ENCODE measurements around the gene GRPR.

Gene GRPR

DNA sequence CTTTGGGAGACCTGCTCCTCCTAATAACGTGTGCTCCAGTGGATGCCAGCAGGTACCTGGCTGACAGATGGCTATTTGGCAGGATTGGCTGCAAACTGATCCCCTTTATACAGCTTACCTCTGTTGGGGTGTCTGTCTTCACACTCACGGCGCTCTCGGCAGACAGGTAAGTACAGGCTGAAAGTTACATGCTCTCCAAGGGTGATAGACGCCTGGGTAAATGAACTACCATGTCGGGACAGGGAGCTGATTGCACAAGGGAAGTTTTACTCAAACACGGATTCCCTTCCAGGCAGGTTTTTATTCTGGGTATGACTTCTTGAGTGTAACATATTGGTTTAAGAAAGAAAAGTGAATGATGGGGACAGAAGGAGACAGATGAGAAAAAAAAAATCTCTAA is 836 bp downstream of the GRPR start:
- no CpG with 5 or more reads among the region's 7 CpGs for WGBS (ENCODE audit: extremely low coverage, insufficient coverage, low lambda C conversion rate)
- H3K4me2 ChIP-seq (ENCODE audit: low read length), result peak overlapping the region; percentile 42
- H3K27me3 ChIP-seq (ENCODE audit: insufficient read depth, low read length, poor library complexity), result no peaks in the 10 kb centered on the region
- no peak overlapping the region for H2AK5ac ChIP-seq (ENCODE audit: low read length)
- H3K23ac ChIP-seq (ENCODE audit: low read length), result no peak overlapping the region
- H2BK5ac ChIP-seq (ENCODE audit: low read length), result no peak overlapping the region
- no peak overlapping the region for H3K27ac ChIP-seq (ENCODE audit: low read depth, low read length)
- H3K18ac ChIP-seq (ENCODE audit: low read length), result no peak overlapping the region
- peak overlapping the region; percentile 67 for H3K9ac ChIP-seq (ENCODE audit: low read length)
- H2BK120ac ChIP-seq (ENCODE audit: low read depth, low read length), result no peak overlapping the region
- no peak overlapping the region for H4K5ac ChIP-seq (ENCODE audit: low read length)
- H2BK15ac ChIP-seq (replicated peaks; ENCODE audit: low read depth), result no peak overlapping the region
- H3K4ac ChIP-seq (ENCODE audit: low read depth, low read length), result no peak overlapping the region
- no peak overlapping the region for H4K8ac ChIP-seq (ENCODE audit: low read depth, low read length)
- no peaks in the 10 kb centered on the region for H3K36me3 ChIP-seq (ENCODE audit: control insufficient read depth, insufficient read depth, low read length)
- peaks cover 8% of the 10 kb centered on the region for H3K79me2 ChIP-seq (ENCODE audit: control insufficient read depth, insufficient read depth, low read length)
- no peak overlapping the region for H3K4me3 ChIP-seq (ENCODE audit: low read length)
- no peaks in the 10 kb centered on the region for H3K79me1 ChIP-seq (ENCODE audit: low read length)
- no peak for DNase-seq
- H3K56ac ChIP-seq (ENCODE audit: low read length), result peak overlapping the region; percentile 82
- no peaks in the 10 kb centered on the region for H3K4me1 ChIP-seq (ENCODE audit: control insufficient read depth, low read depth, low read length)

DNA sequence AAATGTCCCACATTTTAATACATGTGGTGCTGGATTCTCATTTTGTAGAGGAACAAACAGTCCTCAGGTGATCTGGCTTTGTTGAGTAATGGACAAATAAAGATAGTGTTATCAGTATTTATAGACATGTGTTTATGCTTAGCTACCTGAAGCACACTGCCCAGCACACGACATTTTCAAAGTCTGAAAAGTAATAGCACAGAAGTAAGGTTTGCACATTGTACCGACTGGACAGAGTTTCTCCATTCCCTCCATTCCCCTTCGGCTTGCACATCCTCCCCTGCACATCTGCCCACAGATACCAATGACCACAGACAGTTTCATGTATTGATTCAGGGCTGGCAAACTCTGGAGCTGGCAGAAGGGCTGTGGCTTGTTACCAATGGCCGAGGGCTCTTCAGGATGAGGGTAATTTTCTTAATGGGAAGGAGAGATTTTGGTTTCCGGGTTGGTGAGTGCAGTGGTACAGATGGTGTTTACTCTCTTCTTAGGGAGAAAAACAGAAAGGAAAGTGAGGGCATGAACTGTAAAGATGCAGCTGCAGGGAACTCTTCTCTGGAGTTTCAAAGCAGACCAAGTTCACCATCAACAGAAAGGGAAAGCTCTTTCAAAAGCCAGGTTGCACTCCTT is 2.3 kb downstream of the GRPR start:
- no peak for DNase-seq
- H4K5ac ChIP-seq (ENCODE audit: low read length), result no peak overlapping the region
- H3K56ac ChIP-seq (ENCODE audit: low read length), result peak overlapping the region; percentile 51
- H2AK5ac ChIP-seq (ENCODE audit: low read length), result no peak overlapping the region
- H3K36me3 ChIP-seq (ENCODE audit: control insufficient read depth, insufficient read depth, low read length), result no peaks in the 10 kb centered on the region
- no peak overlapping the region for H2BK5ac ChIP-seq (ENCODE audit: low read length)
- H3K9ac ChIP-seq (ENCODE audit: low read length), result peak overlapping the region; percentile 62
- H3K4ac ChIP-seq (ENCODE audit: low read depth, low read length), result no peak overlapping the region
- no peaks in the 10 kb centered on the region for H3K27me3 ChIP-seq (ENCODE audit: insufficient read depth, low read length, poor library complexity)
- H2BK120ac ChIP-seq (ENCODE audit: low read depth, low read length), result no peak overlapping the region
- H3K4me2 ChIP-seq (ENCODE audit: low read length), result no peak overlapping the region
- no peak overlapping the region for H3K4me3 ChIP-seq (ENCODE audit: low read length)
- WGBS (ENCODE audit: extremely low coverage, insufficient coverage, low lambda C conversion rate), result no CpG with 5 or more reads among the region's 5 CpGs
- H3K79me2 ChIP-seq (ENCODE audit: control insufficient read depth, insufficient read depth, low read length), result peaks cover 8% of the 10 kb centered on the region
- no peak overlapping the region for H3K18ac ChIP-seq (ENCODE audit: low read length)
- H3K4me1 ChIP-seq (ENCODE audit: control insufficient read depth, low read depth, low read length), result no peaks in the 10 kb centered on the region
- no peak overlapping the region for H4K8ac ChIP-seq (ENCODE audit: low read depth, low read length)
- H3K23ac ChIP-seq (ENCODE audit: low read length), result no peak overlapping the region
- no peak overlapping the region for H3K27ac ChIP-seq (ENCODE audit: low read depth, low read length)
- H2BK15ac ChIP-seq (replicated peaks; ENCODE audit: low read depth), result no peak overlapping the region
- no peaks in the 10 kb centered on the region for H3K79me1 ChIP-seq (ENCODE audit: low read length)

DNA sequence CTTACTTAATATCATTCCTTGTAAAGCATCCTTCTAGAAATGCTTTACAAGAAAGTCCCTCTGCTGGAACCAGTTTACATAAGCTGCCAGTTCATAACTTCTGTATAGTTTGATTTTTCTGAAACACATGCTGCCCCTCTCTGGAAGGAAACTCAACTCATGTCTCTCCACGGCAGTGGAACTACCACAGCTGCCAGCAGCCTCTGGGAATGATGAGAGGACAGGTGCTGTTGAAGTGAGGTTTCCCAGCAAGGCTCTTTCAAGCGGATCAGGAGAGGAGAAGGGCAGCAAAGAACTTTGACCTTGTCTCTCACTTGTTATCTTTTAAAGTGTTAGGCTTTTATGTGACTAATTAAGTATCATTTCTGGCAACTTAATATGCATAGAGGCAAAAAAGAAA is 7.3 kb downstream of the GRPR start:
- Histone ChIP-seq H2AK5ac (ENCODE audit: low read length) (no peak overlapping the region), H3K36me3 (ENCODE audit: control insufficient read depth, insufficient read depth, low read length) (no peaks in the 10 kb centered on the region), H3K27ac (ENCODE audit: low read depth, low read length) (no peak overlapping the region), H4K5ac (ENCODE audit: low read length) (no peak overlapping the region), H3K4me1 (ENCODE audit: control insufficient read depth, low read depth, low read length) (no peaks in the 10 kb centered on the region), H3K18ac (ENCODE audit: low read length) (no peak overlapping the region), H3K23ac (ENCODE audit: low read length) (no peak overlapping the region), H3K9ac (ENCODE audit: low read length) (no peak overlapping the region), H2BK120ac (ENCODE audit: low read depth, low read length) (no peak overlapping the region), H3K4ac (ENCODE audit: low read depth, low read length) (no peak overlapping the region), H3K79me1 (ENCODE audit: low read length) (no peaks in the 10 kb centered on the region), H3K56ac (ENCODE audit: low read length) (no peak overlapping the region), H2BK15ac (replicated peaks; ENCODE audit: low read depth) (no peak overlapping the region), H2BK5ac (ENCODE audit: low read length) (no peak overlapping the region), H3K4me3 (ENCODE audit: low read length) (no peak overlapping the region), H3K4me2 (ENCODE audit: low read length) (no peak overlapping the region), H4K8ac (ENCODE audit: low read depth, low read length) (no peak overlapping the region), H3K27me3 (ENCODE audit: insufficient read depth, low read length, poor library complexity) (no peaks in the 10 kb centered on the region), H3K79me2 (ENCODE audit: control insufficient read depth, insufficient read depth, low read length) (peaks cover 4% of the 10 kb centered on the region)
- WGBS (ENCODE audit: extremely low coverage, insufficient coverage, low lambda C conversion rate), result no CpG with 5 or more reads among the region's 2 CpGs
- no peak for DNase-seq

DNA sequence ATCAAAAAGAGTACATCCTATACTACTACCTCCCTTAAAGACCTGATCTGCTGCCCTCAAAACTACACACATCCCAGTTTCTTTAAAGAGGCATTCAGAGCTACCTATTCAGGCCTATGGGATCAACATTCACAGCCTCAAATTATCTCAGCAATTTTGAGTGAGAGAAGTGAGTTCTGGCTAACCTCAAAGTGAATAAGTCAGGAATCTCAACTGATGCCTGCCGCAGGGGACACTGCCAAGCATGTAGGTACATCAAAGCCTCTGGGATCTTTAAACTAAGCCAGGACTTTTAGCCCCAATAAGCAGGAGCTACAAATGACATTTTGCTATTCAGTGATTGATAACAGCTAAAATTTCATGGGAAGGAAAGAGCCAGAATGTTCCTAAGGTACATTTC is 11.6 kb downstream of the GRPR start:
- Histone ChIP-seq H2BK15ac (replicated peaks; ENCODE audit: low read depth) (no peak overlapping the region), H3K4me1 (ENCODE audit: control insufficient read depth, low read depth, low read length) (no peaks in the 10 kb centered on the region), H3K18ac (ENCODE audit: low read length) (no peak overlapping the region), H3K4ac (ENCODE audit: low read depth, low read length) (no peak overlapping the region), H2AK5ac (ENCODE audit: low read length) (no peak overlapping the region), H4K5ac (ENCODE audit: low read length) (no peak overlapping the region), H3K56ac (ENCODE audit: low read length) (no peak overlapping the region), H3K36me3 (ENCODE audit: control insufficient read depth, insufficient read depth, low read length) (no peaks in the 10 kb centered on the region), H3K79me1 (ENCODE audit: low read length) (no peaks in the 10 kb centered on the region), H3K4me3 (ENCODE audit: low read length) (no peak overlapping the region), H3K79me2 (ENCODE audit: control insufficient read depth, insufficient read depth, low read length) (no peaks in the 10 kb centered on the region), H3K4me2 (ENCODE audit: low read length) (no peak overlapping the region), H3K27ac (ENCODE audit: low read depth, low read length) (no peak overlapping the region), H3K23ac (ENCODE audit: low read length) (no peak overlapping the region), H4K8ac (ENCODE audit: low read depth, low read length) (no peak overlapping the region), H3K9ac (ENCODE audit: low read length) (no peak overlapping the region), H3K27me3 (ENCODE audit: insufficient read depth, low read length, poor library complexity) (no peaks in the 10 kb centered on the region), H2BK5ac (ENCODE audit: low read length) (no peak overlapping the region), H2BK120ac (ENCODE audit: low read depth, low read length) (no peak overlapping the region)
- DNase-seq, result no peak
- WGBS (ENCODE audit: extremely low coverage, insufficient coverage, low lambda C conversion rate), result no CpG with 5 or more reads among the region's 1 CpG

DNA sequence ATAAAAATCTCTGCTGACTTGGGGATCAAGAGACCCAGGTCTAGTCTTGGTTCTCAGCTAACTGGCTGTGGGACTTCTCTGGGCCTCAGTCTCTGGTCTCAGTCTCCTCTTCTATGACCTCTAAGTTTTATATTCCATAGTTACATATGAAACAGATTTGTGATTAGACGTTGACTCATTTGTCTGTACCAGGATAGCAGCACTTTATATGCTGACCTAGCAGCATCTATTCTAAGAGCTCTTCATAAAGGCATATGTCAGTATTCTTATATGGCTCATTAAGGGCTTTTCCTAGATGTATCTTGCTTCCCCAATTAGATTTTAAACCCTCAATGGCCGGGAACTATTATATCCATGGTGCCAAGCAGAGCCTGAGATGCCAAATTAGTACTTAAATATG is 12.7 kb downstream of the GRPR start:
- no peaks in the 10 kb centered on the region for H3K27me3 ChIP-seq (ENCODE audit: insufficient read depth, low read length, poor library complexity)
- no peak overlapping the region for H3K27ac ChIP-seq (ENCODE audit: low read depth, low read length)
- H4K8ac ChIP-seq (ENCODE audit: low read depth, low read length), result no peak overlapping the region
- H3K4ac ChIP-seq (ENCODE audit: low read depth, low read length), result peak overlapping the region; percentile 16
- no peak overlapping the region for H3K23ac ChIP-seq (ENCODE audit: low read length)
- no peaks in the 10 kb centered on the region for H3K36me3 ChIP-seq (ENCODE audit: control insufficient read depth, insufficient read depth, low read length)
- no peaks in the 10 kb centered on the region for H3K4me1 ChIP-seq (ENCODE audit: control insufficient read depth, low read depth, low read length)
- no peak overlapping the region for H2BK120ac ChIP-seq (ENCODE audit: low read depth, low read length)
- DNase-seq, result no peak
- H3K18ac ChIP-seq (ENCODE audit: low read length), result no peak overlapping the region
- H3K79me2 ChIP-seq (ENCODE audit: control insufficient read depth, insufficient read depth, low read length), result no peaks in the 10 kb centered on the region
- no peak overlapping the region for H4K5ac ChIP-seq (ENCODE audit: low read length)
- no peak overlapping the region for H2BK5ac ChIP-seq (ENCODE audit: low read length)
- no peak overlapping the region for H3K4me2 ChIP-seq (ENCODE audit: low read length)
- H2AK5ac ChIP-seq (ENCODE audit: low read length), result no peak overlapping the region
- H3K79me1 ChIP-seq (ENCODE audit: low read length), result no peaks in the 10 kb centered on the region
- WGBS (ENCODE audit: extremely low coverage, insufficient coverage, low lambda C conversion rate), result no CpG with 5 or more reads among the region's 2 CpGs
- no peak overlapping the region for H2BK15ac ChIP-seq (replicated peaks; ENCODE audit: low read depth)
- no peak overlapping the region for H3K56ac ChIP-seq (ENCODE audit: low read length)
- no peak overlapping the region for H3K9ac ChIP-seq (ENCODE audit: low read length)
- no peak overlapping the region for H3K4me3 ChIP-seq (ENCODE audit: low read length)

DNA sequence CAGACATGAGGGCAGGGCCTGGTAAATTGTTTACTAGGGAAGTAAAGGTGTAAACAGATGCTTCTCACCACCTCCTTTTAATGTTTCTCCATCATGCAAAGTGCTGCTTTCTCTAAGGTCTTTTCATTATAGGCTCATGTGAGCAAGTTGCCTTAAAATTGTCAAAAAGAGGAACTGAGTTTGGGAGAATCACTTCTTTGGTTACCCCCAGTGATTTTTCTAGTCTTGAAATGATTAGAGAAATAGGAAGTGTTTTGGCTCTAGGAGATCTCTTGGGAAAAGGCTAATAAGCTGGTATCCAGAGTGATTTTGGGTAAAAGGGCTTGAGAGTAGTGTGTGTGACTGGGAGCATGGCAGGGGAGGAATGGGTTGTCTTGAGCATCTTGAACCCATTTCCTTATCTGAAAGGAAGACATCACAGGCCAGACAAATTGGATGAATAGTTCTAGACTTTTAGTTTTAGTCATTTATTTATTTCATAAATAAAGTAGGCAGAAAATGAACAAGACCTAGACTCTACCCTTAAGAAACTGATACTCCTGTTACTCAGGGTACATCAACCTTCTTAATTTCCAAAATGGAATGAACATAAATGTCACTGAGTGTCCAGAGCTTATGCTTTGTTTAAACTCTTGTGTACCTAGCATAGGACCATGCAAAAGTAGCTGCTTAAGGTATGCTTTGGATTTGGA is 14.2 kb downstream of the GRPR start:
- no peak overlapping the region for H3K4me2 ChIP-seq (ENCODE audit: low read length)
- no peak overlapping the region for H3K18ac ChIP-seq (ENCODE audit: low read length)
- H2BK120ac ChIP-seq (ENCODE audit: low read depth, low read length), result no peak overlapping the region
- H3K56ac ChIP-seq (ENCODE audit: low read length), result no peak overlapping the region
- no peak overlapping the region for H4K5ac ChIP-seq (ENCODE audit: low read length)
- DNase-seq, result no peak
- no peaks in the 10 kb centered on the region for H3K79me2 ChIP-seq (ENCODE audit: control insufficient read depth, insufficient read depth, low read length)
- H2BK5ac ChIP-seq (ENCODE audit: low read length), result no peak overlapping the region
- H3K23ac ChIP-seq (ENCODE audit: low read length), result no peak overlapping the region
- H2AK5ac ChIP-seq (ENCODE audit: low read length), result no peak overlapping the region
- H3K79me1 ChIP-seq (ENCODE audit: low read length), result no peaks in the 10 kb centered on the region
- no peaks in the 10 kb centered on the region for H3K27me3 ChIP-seq (ENCODE audit: insufficient read depth, low read length, poor library complexity)
- H3K4me3 ChIP-seq (ENCODE audit: low read length), result no peak overlapping the region
- no peak overlapping the region for H4K8ac ChIP-seq (ENCODE audit: low read depth, low read length)
- no peak overlapping the region for H2BK15ac ChIP-seq (replicated peaks; ENCODE audit: low read depth)
- H3K27ac ChIP-seq (ENCODE audit: low read depth, low read length), result no peak overlapping the region
- H3K9ac ChIP-seq (ENCODE audit: low read length), result no peak overlapping the region
- no peaks in the 10 kb centered on the region for H3K4me1 ChIP-seq (ENCODE audit: control insufficient read depth, low read depth, low read length)
- H3K4ac ChIP-seq (ENCODE audit: low read depth, low read length), result no peak overlapping the region
- H3K36me3 ChIP-seq (ENCODE audit: control insufficient read depth, insufficient read depth, low read length), result no peaks in the 10 kb centered on the region

Data from mesendoderm (in vitro differentiated cells).